ENCODE measurements around the gene ZBTB12.
A peak's percentile ranks its signal among the peaks of the same experiment; 100 is the strongest.

The ZBTB12 gene

DNA sequence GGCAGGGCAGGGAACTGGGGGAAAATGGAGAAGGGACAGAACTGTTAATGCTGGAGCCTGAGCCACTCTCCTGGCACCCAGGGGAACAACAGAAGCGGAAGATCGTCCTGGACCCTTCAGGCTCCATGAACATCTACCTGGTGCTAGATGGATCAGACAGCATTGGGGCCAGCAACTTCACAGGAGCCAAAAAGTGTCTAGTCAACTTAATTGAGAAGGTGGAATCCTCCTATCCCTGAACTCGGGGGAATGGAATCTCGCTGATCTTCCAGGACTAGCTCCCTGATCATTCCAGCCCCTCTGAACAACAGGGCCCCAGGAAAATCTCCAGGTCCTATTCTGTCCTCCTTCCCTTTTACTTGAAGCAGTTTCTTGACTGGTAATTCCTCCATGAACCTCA is 46.0 kb upstream of the ZBTB12 start:
- Histone ChIP-seq H3K27me3 (ENCODE audit: low read depth, low read length) (no peaks in the 10 kb centered on the region), H3K4me3 (ENCODE audit: low read length) (no peak overlapping the region), H4K20me1 (ENCODE audit: insufficient read depth, low read length) (no peaks in the 10 kb centered on the region), H3K4me2 (ENCODE audit: low read length) (no peak overlapping the region), H2AFZ (ENCODE audit: low read depth, low read length) (no peak overlapping the region), H3K79me2 (ENCODE audit: low read length) (no peaks in the 10 kb centered on the region), H3K4me1 (ENCODE audit: low read length) (peaks cover 5% of the 10 kb centered on the region), H3K36me3 (replicated peaks; ENCODE audit: low read depth, low read length) (no peaks in the 10 kb centered on the region), H3K9ac (ENCODE audit: low read length) (no peak overlapping the region), H3K9me3 (ENCODE audit: insufficient read depth, low read length) (no peaks in the 10 kb centered on the region), H3K27ac (ENCODE audit: low read length) (no peak overlapping the region)
- TF ChIP-seq EZH2phosphoT487 (IDR thresholded peaks at IDR 0.05; ENCODE audit: low read depth) (no peak), CTCF (IDR thresholded peaks at IDR 0.05; ENCODE audit: low read depth, low read length) (no peak)

- Histone ChIP-seq H3K9me3 (ENCODE audit: insufficient read depth, low read length) (no peaks in the 10 kb centered on the region), H3K9ac (ENCODE audit: low read length) (no peak overlapping the region), H3K27me3 (ENCODE audit: low read depth, low read length) (no peaks in the 10 kb centered on the region), H3K4me1 (ENCODE audit: low read length) (peaks cover 5% of the 10 kb centered on the region), H3K27ac (ENCODE audit: low read length) (no peak overlapping the region), H3K4me3 (ENCODE audit: low read length) (no peak overlapping the region), H3K4me2 (ENCODE audit: low read length) (no peak overlapping the region), H4K20me1 (ENCODE audit: insufficient read depth, low read length) (no peaks in the 10 kb centered on the region), H3K79me2 (ENCODE audit: low read length) (no peaks in the 10 kb centered on the region), H3K36me3 (replicated peaks; ENCODE audit: low read depth, low read length) (no peaks in the 10 kb centered on the region), H2AFZ (ENCODE audit: low read depth, low read length) (no peak overlapping the region)
- no peak for TF ChIP-seq CTCF (IDR thresholded peaks at IDR 0.05; ENCODE audit: low read depth, low read length)
- no peak for TF ChIP-seq EZH2phosphoT487 (IDR thresholded peaks at IDR 0.05; ENCODE audit: low read depth)
Observed at GRCh38 chr6:31947070-31947675, 45.3 kb upstream of the ZBTB12 start.

GRCh38 chr6:31946370-31946885 is 44.5 kb upstream of the ZBTB12 start:
- Histone ChIP-seq H3K27ac (ENCODE audit: low read length) (no peak overlapping the region), H2AFZ (ENCODE audit: low read depth, low read length) (no peak overlapping the region), H3K4me3 (ENCODE audit: low read length) (no peak overlapping the region), H4K20me1 (ENCODE audit: insufficient read depth, low read length) (no peaks in the 10 kb centered on the region), H3K4me1 (ENCODE audit: low read length) (peaks cover 5% of the 10 kb centered on the region), H3K36me3 (replicated peaks; ENCODE audit: low read depth, low read length) (no peaks in the 10 kb centered on the region), H3K79me2 (ENCODE audit: low read length) (no peaks in the 10 kb centered on the region), H3K27me3 (ENCODE audit: low read depth, low read length) (no peaks in the 10 kb centered on the region), H3K9me3 (ENCODE audit: insufficient read depth, low read length) (no peaks in the 10 kb centered on the region), H3K4me2 (ENCODE audit: low read length) (no peak overlapping the region), H3K9ac (ENCODE audit: low read length) (no peak overlapping the region)
- TF ChIP-seq CTCF (IDR thresholded peaks at IDR 0.05; ENCODE audit: low read depth, low read length) (no peak), EZH2phosphoT487 (IDR thresholded peaks at IDR 0.05; ENCODE audit: low read depth) (no peak)

- Histone ChIP-seq H3K79me2 (ENCODE audit: low read length) (no peaks in the 10 kb centered on the region), H3K27me3 (ENCODE audit: low read depth, low read length) (no peaks in the 10 kb centered on the region), H3K4me3 (ENCODE audit: low read length) (no peak within 1 kb of the TSS), H2AFZ (ENCODE audit: low read depth, low read length) (no peak within 1 kb of the TSS), H3K36me3 (replicated peaks; ENCODE audit: low read depth, low read length) (no peaks in the 10 kb centered on the region), H3K9ac (ENCODE audit: low read length) (no peak within 1 kb of the TSS), H3K27ac (ENCODE audit: low read length) (no peak within 1 kb of the TSS), H3K9me3 (ENCODE audit: insufficient read depth, low read length) (no peaks in the 10 kb centered on the region), H3K4me2 (ENCODE audit: low read length) (peak within 1 kb of the TSS; percentile 12; the same call in 1 of the 2 replicates), H3K4me1 (ENCODE audit: low read length) (peaks cover 5% of the 10 kb centered on the region), H4K20me1 (ENCODE audit: insufficient read depth, low read length) (no peaks in the 10 kb centered on the region)
- no peak for TF ChIP-seq CTCF (IDR thresholded peaks at IDR 0.05; ENCODE audit: low read depth, low read length)
- TF ChIP-seq EZH2phosphoT487 (IDR thresholded peaks at IDR 0.05; ENCODE audit: low read depth) = no peak
Observed at GRCh38 chr6:31945507-31946369, 43.9 kb upstream of the ZBTB12 start, which contains the start of gene CFB. Gene CFB, plus strand, starts transcription at chr6:31946095. Its CDS starts 127 bp downstream, at chr6:31946222.

Measured in OCI-LY3 (cell line).